Measurements from ENCODE around the gene INSC. TPM values are rescaled to one million over a fixed set of nuclear protein-coding genes. Genes with fewer than 3 reads are reported as not detected.

INSC gene
- total RNA-seq, 4 donors from 2014 or later, result not detected

GRCh38 chr11:15199693-15200092, 85.0 kb downstream of the INSC start:
- H3K27me3 ChIP-seq, result no peaks in the 10 kb centered on the region
- no peak for TF ChIP-seq POLR2A (IDR thresholded peaks at IDR 0.05)
- TF ChIP-seq CTCF (IDR thresholded peaks at IDR 0.05 in 4 of 5, conservative IDR thresholded peaks at IDR 0.05 in 1 of 5), result no peak
- peak overlapping the region in 1 of 4 donors; percentile 8 for H3K27ac ChIP-seq
- H3K4me1 ChIP-seq, result peaks cover 25 to 29% of the 10 kb centered on the region in 2 donors
- ATAC-seq (peak; percentile 94 to 96), DNase-seq (peak; percentile 65 to 77)
- intact Hi-C loops (cut with DNase I; ENCODE audit: low total_unique reads), result no loop called here
- no peaks in the 10 kb centered on the region for H3K36me3 ChIP-seq
- no peak overlapping the region for H3K4me3 ChIP-seq
- in situ Hi-C loops (cut with MboI; ENCODE audit: low sequenced_read_pairs in 4 of 4), result loop anchor here in 1 of 4 donors (10.0 kb wide), 1 partner anchor 95 kb away; no protein-coding TSS in a partner anchor
- no peaks in the 10 kb centered on the region for H3K9me3 ChIP-seq

- DNase-seq (no peak), ATAC-seq (no peak)
- TF ChIP-seq CTCF (IDR thresholded peaks at IDR 0.05 in 4 of 5, conservative IDR thresholded peaks at IDR 0.05 in 1 of 5), result no peak
- no peak for TF ChIP-seq POLR2A (IDR thresholded peaks at IDR 0.05)
- Histone ChIP-seq H3K27me3 (no peaks in the 10 kb centered on the region), H3K4me1 (peaks cover 25 to 29% of the 10 kb centered on the region in 2 donors), H3K36me3 (no peaks in the 10 kb centered on the region), H3K27ac (no peak overlapping the region), H3K9me3 (no peaks in the 10 kb centered on the region), H3K4me3 (no peak overlapping the region)
- intact Hi-C loops (cut with DNase I; ENCODE audit: low total_unique reads) (no loop called here), in situ Hi-C loops (cut with MboI; ENCODE audit: low sequenced_read_pairs in 4 of 4) (loop anchor here in 1 of 4 donors (10.0 kb wide), 1 partner anchor 96 kb away; no protein-coding TSS in a partner anchor)
Observed at GRCh38 chr11:15200696-15201095, 86.0 kb downstream of the INSC start.

GRCh38 chr11:15201586-15201985, 86.9 kb downstream of the INSC start:
- intact Hi-C loops (cut with DNase I; ENCODE audit: low total_unique reads), result no loop called here
- Histone ChIP-seq H3K9me3 (no peaks in the 10 kb centered on the region), H3K27me3 (no peaks in the 10 kb centered on the region), H3K4me1 (peaks cover 25 to 29% of the 10 kb centered on the region in 2 donors), H3K4me3 (no peak overlapping the region), H3K36me3 (no peaks in the 10 kb centered on the region), H3K27ac (no peak overlapping the region)
- in situ Hi-C loops (cut with MboI; ENCODE audit: low sequenced_read_pairs in 4 of 4), result loop anchor here in 1 of 4 donors (10.0 kb wide), 1 partner anchor 97 kb away; no protein-coding TSS in a partner anchor
- no peak for ATAC-seq
- no peak for TF ChIP-seq POLR2A (IDR thresholded peaks at IDR 0.05)
- DNase-seq, result no peak

- TF ChIP-seq CTCF (IDR thresholded peaks at IDR 0.05 in 4 of 5, conservative IDR thresholded peaks at IDR 0.05 in 1 of 5), result no peak
- no peak for TF ChIP-seq POLR2A (IDR thresholded peaks at IDR 0.05)
- H3K4me3 ChIP-seq, result no peak overlapping the region
- DNase-seq, result no peak
- no peak overlapping the region for H3K27ac ChIP-seq
- H3K4me1 ChIP-seq, result peaks cover 25 to 28% of the 10 kb centered on the region in 2 donors
- intact Hi-C loops (cut with DNase I; ENCODE audit: low total_unique reads) (no loop called here), in situ Hi-C loops (cut with MboI; ENCODE audit: low sequenced_read_pairs in 4 of 4) (loop anchor here in 1 of 4 donors (10.0 kb wide), 1 partner anchor 98 kb away; no protein-coding TSS in a partner anchor)
- H3K9me3 ChIP-seq, result no peaks in the 10 kb centered on the region
- no peaks in the 10 kb centered on the region for H3K27me3 ChIP-seq
- ATAC-seq, result no peak
- no peaks in the 10 kb centered on the region for H3K36me3 ChIP-seq
Observed at GRCh38 chr11:15202626-15203025, 87.9 kb downstream of the INSC start.

- Histone ChIP-seq H3K4me1 (peaks cover 8 to 13% of the 10 kb centered on the region in 2 donors), H3K4me3 (no peak overlapping the region), H3K9me3 (no peaks in the 10 kb centered on the region), H3K27ac (no peak overlapping the region), H3K36me3 (no peaks in the 10 kb centered on the region), H3K27me3 (no peaks in the 10 kb centered on the region)
- no peak for TF ChIP-seq CTCF (IDR thresholded peaks at IDR 0.05 in 4 of 5, conservative IDR thresholded peaks at IDR 0.05 in 1 of 5)
- TF ChIP-seq POLR2A (IDR thresholded peaks at IDR 0.05), result no peak
- intact Hi-C loops (cut with DNase I; ENCODE audit: low total_unique reads) (no loop called here), in situ Hi-C loops (cut with MboI; ENCODE audit: low sequenced_read_pairs in 4 of 4) (loop anchor here in 2 of 4 donors (5.0 to 10.0 kb wide), 2 partner anchors 100 to 102 kb away; no protein-coding TSS in a partner anchor)
- no peak for DNase-seq
- no peak for ATAC-seq
Observed at GRCh38 chr11:15204711-15205110, 90.0 kb downstream of the INSC start.
